Gastroesophageal sphincter (tissue), 4 donors: ENCODE measurements around the gene ZBTB20. TPM values are rescaled to one million over a fixed set of nuclear protein-coding genes. Genes with fewer than 3 reads are reported as not detected.

ENCODE experiments used
- ATAC-seq: fragments of 150-250 bp; one replicate; pipeline ENCODE4 v1.9.1; 2016; ENCODE audit warnings: mild to moderate bottlenecking, moderate library complexity
- H3K27ac ChIP-seq, 4 donors: fragments of 200-600 bp; sonication (generic) in 3 of 4; 1 replicate in 3 of 4; 2 replicates in 1 of 4; pipeline ENCODE4 v1.5.1; 2016 to 2019
- H3K27me3 ChIP-seq: fragments of 200-600 bp; sonication (generic); one replicate; pipeline ENCODE4 v1.5.1; 2019
- H3K36me3 ChIP-seq, 2 donors: fragments of 200-600 bp; sonication (generic); one replicate each; pipeline ENCODE4 v1.5.1; 2019; ENCODE audit warnings: control low read depth in 1 of 2
- H3K4me1 ChIP-seq, 3 donors: fragments of 200-600 bp; sonication (generic); 1 replicate in 2 of 3; 2 replicates in 1 of 3; pipeline ENCODE4 v1.5.1; 2016 to 2019; ENCODE audit warnings: control low read depth in 2 of 3
- H3K4me3 ChIP-seq, 2 donors: fragments of 200-600 bp; sonication (generic); one replicate each; pipeline ENCODE4 v1.5.1; 2019; ENCODE audit warnings: mild to moderate bottlenecking in 1 of 2, moderate library complexity in 1 of 2
- H3K9me3 ChIP-seq, 3 donors: fragments of 200-600 bp; sonication (generic); one replicate each; pipeline ENCODE4 v1.5.1; 2017 to 2019; ENCODE audit warnings: control low read depth in 2 of 3
- EP300 ChIP-seq: sonication (generic); formaldehyde crosslinking; IDR thresholded peaks from one replicate; pipeline ENCODE4 v1.6.1; 2017; ENCODE audit warnings: antibody characterized with exemption, mild to moderate bottlenecking
- POLR2A ChIP-seq, 2 donors: fragments of 450-650 bp; IDR thresholded peaks; one replicate each; pipeline ENCODE4 v1.6.1; 2017; ENCODE audit warnings: antibody characterized with exemption in 2 of 2, mild to moderate bottlenecking in 2 of 2, moderate library complexity in 1 of 2
- POLR2AphosphoS5 ChIP-seq: sonication (generic); formaldehyde crosslinking; IDR thresholded peaks from one replicate; pipeline ENCODE4 v1.6.1; 2017; ENCODE audit warnings: antibody characterized with exemption
- WGBS, 2 donors: methylation state at CpG; one replicate each; pipeline ENCODE4 v1.1.5; 2018; ENCODE audit warnings: low coverage in 1 of 2; 5-methylcytosine and 5-hydroxymethylcytosine counted together
- total RNA-seq, 4 donors: library from RNA; depleted of rRNA; stranded (reverse); fragments of >200 nt; gene quantifications; one replicate each; pipeline ENCODE4 v1.1.0, GENCODE V29; 2016
- TF ChIP-seq, protein P1 (sequence below), 4 experiments: fragments of 200-600 bp in 2 of 4; fragments of 450-650 bp in 2 of 4; sonication (generic) in 1 of 4; IDR thresholded peaks; one replicate each; pipeline ENCODE4 v1.5.1; 2017 to 2019; ENCODE audit warnings: antibody characterized with exemption in 4 of 4, mild to moderate bottlenecking in 2 of 4, moderate library complexity in 2 of 4

ZBTB20 gene
- total RNA-seq, 4 donors from 2014 or later = 53.1 to 113 (median 98.4) TPM

DNA sequence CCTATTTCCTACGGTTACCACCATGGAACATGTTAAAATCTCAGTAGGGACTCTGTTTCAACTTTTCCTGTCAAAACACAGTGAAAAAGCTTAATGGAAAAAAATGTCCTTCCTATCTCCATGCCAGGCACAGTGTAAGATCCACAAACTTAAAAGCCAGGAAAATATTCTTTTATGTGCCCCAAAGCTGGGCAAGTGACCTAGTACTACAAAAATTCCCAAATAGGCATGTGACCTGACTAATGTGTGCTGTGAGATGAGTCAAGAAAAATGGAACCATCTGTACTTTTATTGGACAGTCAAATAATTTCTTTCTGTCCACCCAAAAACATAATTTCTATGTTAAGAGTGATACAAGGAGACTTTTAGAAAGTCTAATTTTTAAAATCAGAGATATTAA is 406.0 kb downstream of the ZBTB20 start:
- Histone ChIP-seq H3K27me3 (no peaks in the 10 kb centered on the region), H3K4me1 (peaks cover 0 to 6% (median 0%) of the 10 kb centered on the region in 3 donors), H3K36me3 (no peaks in the 10 kb centered on the region), H3K27ac (no peak overlapping the region), H3K9me3 (no peaks in the 10 kb centered on the region), H3K4me3 (no peak overlapping the region)
- 58 to 62% methylated on average over 1 of the region's 1 CpG for WGBS, 2 donors
- no peak for ATAC-seq
- no peak for TF ChIP-seq POLR2AphosphoS5
- TF ChIP-seq, protein P1, sequence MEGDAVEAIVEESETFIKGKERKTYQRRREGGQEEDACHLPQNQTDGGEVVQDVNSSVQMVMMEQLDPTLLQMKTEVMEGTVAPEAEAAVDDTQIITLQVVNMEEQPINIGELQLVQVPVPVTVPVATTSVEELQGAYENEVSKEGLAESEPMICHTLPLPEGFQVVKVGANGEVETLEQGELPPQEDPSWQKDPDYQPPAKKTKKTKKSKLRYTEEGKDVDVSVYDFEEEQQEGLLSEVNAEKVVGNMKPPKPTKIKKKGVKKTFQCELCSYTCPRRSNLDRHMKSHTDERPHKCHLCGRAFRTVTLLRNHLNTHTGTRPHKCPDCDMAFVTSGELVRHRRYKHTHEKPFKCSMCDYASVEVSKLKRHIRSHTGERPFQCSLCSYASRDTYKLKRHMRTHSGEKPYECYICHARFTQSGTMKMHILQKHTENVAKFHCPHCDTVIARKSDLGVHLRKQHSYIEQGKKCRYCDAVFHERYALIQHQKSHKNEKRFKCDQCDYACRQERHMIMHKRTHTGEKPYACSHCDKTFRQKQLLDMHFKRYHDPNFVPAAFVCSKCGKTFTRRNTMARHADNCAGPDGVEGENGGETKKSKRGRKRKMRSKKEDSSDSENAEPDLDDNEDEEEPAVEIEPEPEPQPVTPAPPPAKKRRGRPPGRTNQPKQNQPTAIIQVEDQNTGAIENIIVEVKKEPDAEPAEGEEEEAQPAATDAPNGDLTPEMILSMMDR (IDR thresholded peaks at IDR 0.05) = no peak
- no peak for TF ChIP-seq POLR2A (IDR thresholded peaks at IDR 0.05)
- no peak for TF ChIP-seq EP300

DNA sequence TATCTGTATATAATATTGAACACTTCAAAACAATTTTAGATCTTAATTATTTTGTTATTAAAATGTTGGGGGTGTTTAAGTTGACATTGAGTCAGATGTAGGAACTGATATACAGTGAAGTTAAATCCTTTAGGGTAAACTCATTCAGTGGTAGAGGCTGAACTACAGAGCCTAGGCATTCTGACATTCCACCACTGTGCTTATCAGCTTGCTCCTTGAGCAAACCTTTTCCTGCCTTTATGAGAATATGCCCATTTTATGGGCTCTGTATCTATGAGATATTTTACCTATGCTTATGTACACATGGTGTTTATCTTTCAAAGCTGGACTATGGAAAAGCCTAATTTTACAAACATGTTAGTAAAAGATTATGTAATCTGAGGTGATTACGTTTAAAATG is 407.5 kb downstream of the ZBTB20 start:
- ATAC-seq = no peak
- Histone ChIP-seq H3K27ac (no peak overlapping the region), H3K36me3 (no peaks in the 10 kb centered on the region), H3K4me1 (peaks cover 0 to 6% (median 0%) of the 10 kb centered on the region in 3 donors), H3K27me3 (no peaks in the 10 kb centered on the region), H3K9me3 (no peaks in the 10 kb centered on the region), H3K4me3 (no peak overlapping the region)
- no peak for TF ChIP-seq EP300
- TF ChIP-seq, protein P1 (IDR thresholded peaks at IDR 0.05) = no peak
- no peak for TF ChIP-seq POLR2AphosphoS5
- TF ChIP-seq POLR2A (IDR thresholded peaks at IDR 0.05) = no peak
- 89 to 100% methylated on average over 1 of the region's 1 CpG for WGBS, 2 donors

DNA sequence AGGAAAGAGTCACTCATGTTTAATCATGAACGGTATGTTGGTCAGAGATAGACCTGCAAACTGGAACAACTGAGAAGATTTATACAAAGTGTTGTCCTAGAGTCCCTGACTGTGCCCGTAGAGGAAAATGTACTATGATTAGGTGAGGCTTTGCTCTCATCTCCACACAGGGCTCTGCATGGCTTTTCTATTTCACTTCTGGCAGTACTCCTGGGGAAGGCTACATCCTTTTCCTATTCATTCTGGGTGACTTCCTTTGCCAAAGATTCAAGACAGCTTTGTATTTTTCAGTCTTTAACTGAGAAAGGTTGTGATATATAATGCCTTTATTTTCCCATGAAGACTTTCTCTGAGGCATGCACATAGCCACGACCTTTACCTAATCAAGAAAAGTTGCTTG is 414.7 kb downstream of the ZBTB20 start:
- TF ChIP-seq, protein P1 (IDR thresholded peaks at IDR 0.05) = no peak
- TF ChIP-seq EP300 (no peak), POLR2A (IDR thresholded peaks at IDR 0.05) (no peak), POLR2AphosphoS5 (no peak)
- Histone ChIP-seq H3K27ac (no peak overlapping the region), H3K36me3 (no peaks in the 10 kb centered on the region), H3K9me3 (no peaks in the 10 kb centered on the region), H3K4me1 (peaks cover 0 to 23% (median 0%) of the 10 kb centered on the region in 3 donors), H3K27me3 (no peaks in the 10 kb centered on the region), H3K4me3 (no peak overlapping the region)
- no peak for ATAC-seq
- 25 to 69% methylated on average over 2 to 3 of the region's 3 CpGs for WGBS, 2 donors

DNA sequence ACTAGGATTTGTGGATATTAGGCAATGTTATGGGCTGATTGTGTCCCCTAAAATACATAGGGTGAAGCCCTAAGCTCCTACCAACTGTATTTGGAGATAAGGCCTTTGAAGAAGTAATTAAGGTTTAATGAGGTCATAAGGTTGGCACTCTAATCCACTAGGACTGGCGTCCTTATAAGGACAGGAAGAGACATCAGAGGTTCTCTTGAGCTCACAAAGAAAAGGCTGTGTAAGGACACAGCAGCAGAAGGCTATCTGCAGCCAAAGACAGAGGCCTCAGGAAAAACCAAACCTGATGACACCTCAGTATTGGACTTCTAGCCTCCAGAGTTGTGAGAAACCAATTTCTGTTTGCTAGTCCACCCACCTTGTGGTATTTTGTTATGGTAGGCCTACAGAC is 416.7 kb downstream of the ZBTB20 start:
- Histone ChIP-seq H3K4me1 (peaks cover 0 to 27% (median 0%) of the 10 kb centered on the region in 3 donors), H3K27ac (no peak overlapping the region), H3K36me3 (no peaks in the 10 kb centered on the region), H3K4me3 (no peak overlapping the region), H3K27me3 (no peaks in the 10 kb centered on the region), H3K9me3 (no peaks in the 10 kb centered on the region)
- WGBS, 2 donors = 25 to 73% methylated on average over 1 of the region's 1 CpG
- ATAC-seq = no peak
- TF ChIP-seq, protein P1 (IDR thresholded peaks at IDR 0.05) = no peak
- TF ChIP-seq EP300 (no peak), POLR2A (IDR thresholded peaks at IDR 0.05) (no peak), POLR2AphosphoS5 (no peak)

DNA sequence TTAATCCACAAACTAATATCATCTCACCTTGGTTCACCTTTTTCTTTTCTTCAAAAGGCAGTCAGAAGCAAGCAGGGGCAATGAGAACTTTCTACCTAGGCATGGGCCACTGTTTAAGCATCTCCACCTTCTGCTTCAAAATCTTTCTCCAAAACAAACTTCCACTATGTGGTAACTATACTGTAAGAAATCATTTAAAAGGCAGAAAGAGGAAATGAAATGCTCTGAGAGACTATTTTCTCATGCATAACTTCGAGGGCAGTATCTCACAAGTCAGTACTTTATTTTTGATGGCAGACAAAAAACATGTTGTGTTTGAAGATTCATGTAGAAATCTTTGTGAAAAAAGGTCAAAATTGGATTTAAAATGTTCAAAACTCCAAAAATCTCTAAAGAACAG is 419.7 kb downstream of the ZBTB20 start:
- H3K27me3 ChIP-seq = no peaks in the 10 kb centered on the region

More for the DNA sequence above, 419.7 kb downstream of the ZBTB20 start:
- ATAC-seq = no peak
- Histone ChIP-seq H3K4me3 (no peak overlapping the region), H3K27ac (no peak overlapping the region), H3K9me3 (no peaks in the 10 kb centered on the region), H3K4me1 (peaks cover 0 to 27% (median 0%) of the 10 kb centered on the region in 3 donors), H3K36me3 (no peaks in the 10 kb centered on the region)
- TF ChIP-seq POLR2AphosphoS5 (no peak), EP300 (no peak), POLR2A (IDR thresholded peaks at IDR 0.05) (no peak)
- TF ChIP-seq, protein P1 (IDR thresholded peaks at IDR 0.05) = no peak
- WGBS, 2 donors = 43 to 50% methylated on average over 1 of the region's 1 CpG
